ENCODE measurements around the gene CIAO3. TPM values are rescaled to one million over a fixed set of nuclear protein-coding genes. Genes with fewer than 3 reads are reported as not detected.

Gene CIAO3
- total RNA-seq, 1 experiment from 2014 or later, result 32.8 TPM

DNA sequence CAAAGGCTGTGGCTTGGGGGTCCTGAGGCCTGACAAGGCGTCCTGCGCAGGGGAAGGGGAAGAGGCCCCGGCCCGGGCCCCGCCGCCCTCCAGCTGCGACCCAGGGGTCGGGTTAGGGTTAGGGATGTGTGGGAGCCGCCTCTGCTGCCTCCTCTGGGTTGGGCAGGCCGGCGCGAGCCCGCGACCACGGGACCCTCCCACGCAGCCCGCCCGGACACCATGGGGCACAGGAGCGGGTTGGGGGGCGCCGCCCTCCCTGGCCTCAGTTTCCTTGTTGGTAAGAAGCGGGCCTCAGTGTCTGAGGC, 386 bp downstream of the CIAO3 start:
- no peak overlapping the region for H2AFZ ChIP-seq (ENCODE audit: low read depth, low read length, poor library complexity, severe bottlenecking)
- intact Hi-C loops (cut with micrococcal nuclease), result no loop called here
- peak overlapping the region; percentile 62 for H3K27ac ChIP-seq (ENCODE audit: low read depth, low read length)
- ATAC-seq (peak; percentile 24), DNase-seq (ENCODE audit: low read depth, low spot score) (no peak)
- RAD21 ChIA-PET (ENCODE audit: low non-redundant PET in 1 of 2, low total read pairs in 2 of 2, uncharacterized antibody in 2 of 2, unreplicated experiment in 2 of 2), result interaction anchor here in 1 of 2 experiments (1.4 kb wide), 1 partner anchor 20 kb away, joined by 5 read pairs; the partner anchor contains the start of gene MSLN
- TF ChIP-seq YY1 (IDR thresholded peaks at IDR 0.05; ENCODE audit: extremely low read depth, insufficient replicate concordance, low read depth, low read length), result no peak
- no peak for TF ChIP-seq EGR1 (IDR thresholded peaks at IDR 0.05; ENCODE audit: low read depth)
- no peak for TF ChIP-seq SP1 (IDR thresholded peaks at IDR 0.05; ENCODE audit: low read depth)
- TF ChIP-seq, protein P1, sequence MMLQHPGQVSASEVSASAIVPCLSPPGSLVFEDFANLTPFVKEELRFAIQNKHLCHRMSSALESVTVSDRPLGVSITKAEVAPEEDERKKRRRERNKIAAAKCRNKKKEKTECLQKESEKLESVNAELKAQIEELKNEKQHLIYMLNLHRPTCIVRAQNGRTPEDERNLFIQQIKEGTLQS (IDR thresholded peaks at IDR 0.05), result no peak
- no peak for TF ChIP-seq CBX3 (IDR thresholded peaks at IDR 0.05; ENCODE audit: low read depth)
- TF ChIP-seq POLR2AphosphoS5 (IDR thresholded peaks at IDR 0.05; ENCODE audit: low read depth, low read length), result no peak
- peak overlapping the region; percentile 95 for H3K4me2 ChIP-seq (ENCODE audit: low read length)
- no peaks in the 10 kb centered on the region for H3K27me3 ChIP-seq (ENCODE audit: insufficient read depth, low read length)
- no peaks in the 10 kb centered on the region for H3K9me2 ChIP-seq (ENCODE audit: insufficient read depth)
- peak overlapping the region; percentile 84 to 90 for H3K4me3 ChIP-seq (replicated peaks in 1 of 2; ENCODE audit: low read depth in 1 of 2, low read length in 2 of 2)
- no peaks in the 10 kb centered on the region for H4K20me1 ChIP-seq (ENCODE audit: insufficient read depth)
- peaks cover 12% of the 10 kb centered on the region; the same call in 1 of the 2 replicates for H3K79me2 ChIP-seq (ENCODE audit: insufficient read depth, low read length)
- H3K4me1 ChIP-seq (ENCODE audit: control insufficient read depth in 1 of 2, insufficient read depth in 2 of 2, low read length in 2 of 2), result peaks cover 8 to 21% of the 10 kb centered on the region in 2 experiments
- CTCF ChIA-PET, result interaction anchor here (1.4 to 2.2 kb wide), 3 partner anchors 10 to 48 kb away, joined by 3 to 9 read pairs (median 7); partner anchors contain the start of genes CHTF18 and RPUSD1
- peaks cover 6 to 14% of the 10 kb centered on the region in 2 experiments for H3K36me3 ChIP-seq (ENCODE audit: control insufficient read depth in 1 of 2, insufficient read depth in 2 of 2, low read length in 2 of 2)
- H3K9ac ChIP-seq (ENCODE audit: low read length), result peak overlapping the region; percentile 90
- H3K9me3 ChIP-seq (ENCODE audit: control insufficient read depth in 1 of 2, insufficient read depth in 1 of 2, low read depth in 1 of 2, low read length in 2 of 2), result no peaks in the 10 kb centered on the region
- TSS peak; percentile 62 for BruUV-seq (replicated peaks)
- POLR2A ChIA-PET, result interaction anchor here (1.4 kb wide), 2 partner anchors 12 to 19 kb away, joined by 4 to 5 read pairs; partner anchors contain the start of gene ANTKMT

DNA sequence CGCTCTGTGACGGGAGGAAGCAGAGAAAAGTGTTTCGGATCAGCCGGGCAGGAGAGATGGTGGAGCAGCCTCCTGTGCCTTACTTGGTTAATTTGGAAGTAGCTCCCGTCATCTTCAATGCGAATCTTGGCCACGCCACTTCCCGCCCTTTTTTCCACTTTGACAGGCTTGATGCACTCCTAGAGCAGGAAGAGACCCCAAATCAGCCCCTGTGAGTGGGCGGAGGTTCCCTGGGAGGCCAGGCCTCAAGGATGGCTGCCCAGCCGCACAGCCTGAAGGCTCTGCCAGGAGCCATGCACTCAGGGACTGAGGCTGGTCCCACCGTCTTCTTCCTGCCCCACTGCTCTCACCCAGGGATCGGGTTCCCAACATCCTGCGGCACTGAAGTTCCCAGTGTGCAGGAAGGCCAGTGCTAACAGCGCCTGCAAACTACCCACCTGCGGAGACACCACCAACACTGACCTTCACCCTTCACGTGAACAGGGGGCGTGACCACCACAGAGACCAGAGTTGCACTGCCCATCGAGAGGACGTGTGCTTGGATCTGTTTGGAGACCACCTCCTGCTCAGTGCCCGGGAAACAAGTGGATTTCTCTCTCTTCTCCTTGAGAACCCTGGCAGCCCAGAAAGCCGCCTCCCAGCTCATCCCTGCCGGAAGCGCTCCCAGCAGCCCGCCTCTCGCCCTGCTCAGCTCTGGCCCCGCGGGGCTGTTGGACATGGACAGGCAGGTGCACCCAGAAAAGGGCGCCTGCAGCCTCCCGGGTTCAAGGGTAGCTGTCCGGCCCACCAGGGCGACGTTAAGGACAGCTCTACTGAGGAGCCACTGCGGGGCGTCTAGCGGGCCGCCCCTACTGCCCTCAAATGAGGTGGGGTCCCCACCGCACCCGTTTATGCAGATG, 988 bp downstream of the CIAO3 start:
- no TSS peak for BruUV-seq (replicated peaks)
- TF ChIP-seq SIN3A (IDR thresholded peaks at IDR 0.05; ENCODE audit: low read depth) (no peak), CBX3 (IDR thresholded peaks at IDR 0.05; ENCODE audit: low read depth) (no peak), POLR2AphosphoS5 (IDR thresholded peaks at IDR 0.05; ENCODE audit: low read depth, low read length) (no peak), TCF7L2 (IDR thresholded peaks at IDR 0.05; ENCODE audit: borderline replicate concordance, extremely low read depth, insufficient read depth, insufficient read length) (no peak), SRF (IDR thresholded peaks at IDR 0.05; ENCODE audit: low read depth) (no peak), ZFX (IDR thresholded peaks at IDR 0.05) (no peak), EZH2 (IDR thresholded peaks at IDR 0.05) (no peak), SP1 (IDR thresholded peaks at IDR 0.05; ENCODE audit: low read depth) (no peak), JUND (IDR thresholded peaks at IDR 0.05) (no peak)
- TF ChIP-seq, protein P2, sequence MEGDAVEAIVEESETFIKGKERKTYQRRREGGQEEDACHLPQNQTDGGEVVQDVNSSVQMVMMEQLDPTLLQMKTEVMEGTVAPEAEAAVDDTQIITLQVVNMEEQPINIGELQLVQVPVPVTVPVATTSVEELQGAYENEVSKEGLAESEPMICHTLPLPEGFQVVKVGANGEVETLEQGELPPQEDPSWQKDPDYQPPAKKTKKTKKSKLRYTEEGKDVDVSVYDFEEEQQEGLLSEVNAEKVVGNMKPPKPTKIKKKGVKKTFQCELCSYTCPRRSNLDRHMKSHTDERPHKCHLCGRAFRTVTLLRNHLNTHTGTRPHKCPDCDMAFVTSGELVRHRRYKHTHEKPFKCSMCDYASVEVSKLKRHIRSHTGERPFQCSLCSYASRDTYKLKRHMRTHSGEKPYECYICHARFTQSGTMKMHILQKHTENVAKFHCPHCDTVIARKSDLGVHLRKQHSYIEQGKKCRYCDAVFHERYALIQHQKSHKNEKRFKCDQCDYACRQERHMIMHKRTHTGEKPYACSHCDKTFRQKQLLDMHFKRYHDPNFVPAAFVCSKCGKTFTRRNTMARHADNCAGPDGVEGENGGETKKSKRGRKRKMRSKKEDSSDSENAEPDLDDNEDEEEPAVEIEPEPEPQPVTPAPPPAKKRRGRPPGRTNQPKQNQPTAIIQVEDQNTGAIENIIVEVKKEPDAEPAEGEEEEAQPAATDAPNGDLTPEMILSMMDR (IDR thresholded peaks at IDR 0.05 in 2 of 3, conservative IDR thresholded peaks at IDR 0.05 in 1 of 3; ENCODE audit: borderline replicate concordance in 1 of 3, insufficient read depth in 1 of 3, low read depth in 2 of 3, low read length in 2 of 3), result no peak

More for the DNA sequence above, 988 bp downstream of the CIAO3 start:
- RAD21 ChIA-PET (ENCODE audit: low non-redundant PET in 1 of 2, low total read pairs in 2 of 2, uncharacterized antibody in 2 of 2, unreplicated experiment in 2 of 2), result interaction anchor here in 1 of 2 experiments (1.4 kb wide), 1 partner anchor 21 kb away, joined by 5 read pairs; the partner anchor contains the start of gene MSLN
- CTCF ChIA-PET, result interaction anchor here (1.4 to 2.2 kb wide), 2 partner anchors 11 kb away, joined by 7 to 9 read pairs; no protein-coding TSS in a partner anchor
- H3K9ac ChIP-seq (ENCODE audit: low read length), result peak overlapping the region; percentile 90
- peak overlapping the region; percentile 95 for H3K4me2 ChIP-seq (ENCODE audit: low read length)
- DNase-seq (ENCODE audit: low read depth, low spot score) (no peak), ATAC-seq (peak; percentile 20; the same call in 1 of the 2 replicates)
- no peaks in the 10 kb centered on the region for H3K9me3 ChIP-seq (ENCODE audit: control insufficient read depth in 1 of 2, insufficient read depth in 1 of 2, low read depth in 1 of 2, low read length in 2 of 2)
- peak overlapping the region; percentile 62 for H3K27ac ChIP-seq (ENCODE audit: low read depth, low read length)
- H3K79me2 ChIP-seq (ENCODE audit: insufficient read depth, low read length), result peaks cover 12% of the 10 kb centered on the region; the same call in 1 of the 2 replicates
- no peak overlapping the region for H2AFZ ChIP-seq (ENCODE audit: low read depth, low read length, poor library complexity, severe bottlenecking)
- H4K20me1 ChIP-seq (ENCODE audit: insufficient read depth), result no peaks in the 10 kb centered on the region
- peak overlapping the region; percentile 84 to 90 for H3K4me3 ChIP-seq (replicated peaks in 1 of 2; ENCODE audit: low read depth in 1 of 2, low read length in 2 of 2)
- no peaks in the 10 kb centered on the region for H3K9me2 ChIP-seq (ENCODE audit: insufficient read depth)
- intact Hi-C loops (cut with micrococcal nuclease), result no loop called here
- POLR2A ChIA-PET, result interaction anchor here (0.7 to 1.4 kb wide), 3 partner anchors 12 to 19 kb away, joined by 3 to 5 read pairs (median 4); partner anchors contain the start of gene ANTKMT
- peaks cover 8 to 21% of the 10 kb centered on the region in 2 experiments for H3K4me1 ChIP-seq (ENCODE audit: control insufficient read depth in 1 of 2, insufficient read depth in 2 of 2, low read length in 2 of 2)
- peaks cover 6 to 14% of the 10 kb centered on the region in 2 experiments for H3K36me3 ChIP-seq (ENCODE audit: control insufficient read depth in 1 of 2, insufficient read depth in 2 of 2, low read length in 2 of 2)
- no peaks in the 10 kb centered on the region for H3K27me3 ChIP-seq (ENCODE audit: insufficient read depth, low read length)
